Measurements from ENCODE around the gene EPSTI1. TPM values are rescaled to one million over a fixed set of nuclear protein-coding genes. Genes with fewer than 3 reads are reported as not detected.

The EPSTI1 gene
- total RNA-seq, 1 experiment from 2014 or later, result 0.69 TPM

- no peaks in the 10 kb centered on the region for H3K4me1 ChIP-seq (ENCODE audit: control insufficient read depth, insufficient read depth, low read length)
- in situ Hi-C loops (cut with HindIII; ENCODE audit: low pct_unique_long_range_greater_than_20kb, low sequenced_read_pairs), result no loop called here
- no peaks in the 10 kb centered on the region for H3K36me3 ChIP-seq (ENCODE audit: control insufficient read depth, insufficient read depth, low read length)
- no peaks in the 10 kb centered on the region for H3K9me3 ChIP-seq (ENCODE audit: control insufficient read depth, insufficient read depth, low read depth, low read length)
- DNase-seq (ENCODE audit: low read depth, low spot score), result no peak
- no peak for TF ChIP-seq TCF7L2 (IDR thresholded peaks at IDR 0.05; ENCODE audit: low read depth, low read length)
- TF ChIP-seq, protein P1, sequence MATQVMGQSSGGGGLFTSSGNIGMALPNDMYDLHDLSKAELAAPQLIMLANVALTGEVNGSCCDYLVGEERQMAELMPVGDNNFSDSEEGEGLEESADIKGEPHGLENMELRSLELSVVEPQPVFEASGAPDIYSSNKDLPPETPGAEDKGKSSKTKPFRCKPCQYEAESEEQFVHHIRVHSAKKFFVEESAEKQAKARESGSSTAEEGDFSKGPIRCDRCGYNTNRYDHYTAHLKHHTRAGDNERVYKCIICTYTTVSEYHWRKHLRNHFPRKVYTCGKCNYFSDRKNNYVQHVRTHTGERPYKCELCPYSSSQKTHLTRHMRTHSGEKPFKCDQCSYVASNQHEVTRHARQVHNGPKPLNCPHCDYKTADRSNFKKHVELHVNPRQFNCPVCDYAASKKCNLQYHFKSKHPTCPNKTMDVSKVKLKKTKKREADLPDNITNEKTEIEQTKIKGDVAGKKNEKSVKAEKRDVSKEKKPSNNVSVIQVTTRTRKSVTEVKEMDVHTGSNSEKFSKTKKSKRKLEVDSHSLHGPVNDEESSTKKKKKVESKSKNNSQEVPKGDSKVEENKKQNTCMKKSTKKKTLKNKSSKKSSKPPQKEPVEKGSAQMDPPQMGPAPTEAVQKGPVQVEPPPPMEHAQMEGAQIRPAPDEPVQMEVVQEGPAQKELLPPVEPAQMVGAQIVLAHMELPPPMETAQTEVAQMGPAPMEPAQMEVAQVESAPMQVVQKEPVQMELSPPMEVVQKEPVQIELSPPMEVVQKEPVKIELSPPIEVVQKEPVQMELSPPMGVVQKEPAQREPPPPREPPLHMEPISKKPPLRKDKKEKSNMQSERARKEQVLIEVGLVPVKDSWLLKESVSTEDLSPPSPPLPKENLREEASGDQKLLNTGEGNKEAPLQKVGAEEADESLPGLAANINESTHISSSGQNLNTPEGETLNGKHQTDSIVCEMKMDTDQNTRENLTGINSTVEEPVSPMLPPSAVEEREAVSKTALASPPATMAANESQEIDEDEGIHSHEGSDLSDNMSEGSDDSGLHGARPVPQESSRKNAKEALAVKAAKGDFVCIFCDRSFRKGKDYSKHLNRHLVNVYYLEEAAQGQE (IDR thresholded peaks at IDR 0.05; ENCODE audit: insufficient read depth in 1 of 2, low read depth in 2 of 2, low read length in 1 of 2), result no peak
- TF ChIP-seq CTCF (IDR thresholded peaks at IDR 0.05), result no peak
- H3K4me3 ChIP-seq (ENCODE audit: low read depth in 2 of 2, low read length in 2 of 2), result no peak overlapping the region
- no peaks in the 10 kb centered on the region for H3K27me3 ChIP-seq (ENCODE audit: control insufficient read depth, insufficient read depth, low read length)
- ChIA-PET CTCF (no interaction called here), POLR2A (no interaction called here)
- intact Hi-C loops (cut with micrococcal nuclease; ENCODE audit: unreplicated experiment), result no loop called here
- no TSS peak for BruUV-seq (replicated peaks)
- ATAC-seq, result no peak
- no peak overlapping the region for H3K27ac ChIP-seq (ENCODE audit: low read length)
These were observed 47.9 kb upstream of the EPSTI1 start for GRCh38 chr13:43039966-43040365.

GRCh38 chr13:43036351-43037250, 44.6 kb upstream of the EPSTI1 start:
- in situ Hi-C loops (cut with HindIII; ENCODE audit: low pct_unique_long_range_greater_than_20kb, low sequenced_read_pairs) (no loop called here), intact Hi-C loops (cut with micrococcal nuclease; ENCODE audit: unreplicated experiment) (no loop called here)
- DNase-seq (ENCODE audit: low read depth, low spot score), result no peak
- Histone ChIP-seq H3K9me3 (ENCODE audit: control insufficient read depth, insufficient read depth, low read depth, low read length) (no peaks in the 10 kb centered on the region), H3K27ac (ENCODE audit: low read length) (no peak overlapping the region), H3K27me3 (ENCODE audit: control insufficient read depth, insufficient read depth, low read length) (no peaks in the 10 kb centered on the region), H3K36me3 (ENCODE audit: control insufficient read depth, insufficient read depth, low read length) (no peaks in the 10 kb centered on the region), H3K4me3 (ENCODE audit: low read depth in 2 of 2, low read length in 2 of 2) (no peak overlapping the region), H3K4me1 (ENCODE audit: control insufficient read depth, insufficient read depth, low read length) (no peaks in the 10 kb centered on the region)
- BruUV-seq (replicated peaks), result no TSS peak
- POLR2A ChIA-PET, result interaction anchor here (0.6 kb wide), 1 partner anchor 12 kb away, joined by 6 read pairs; no protein-coding TSS in a partner anchor
- no peak for ATAC-seq
- CTCF ChIA-PET, result no interaction called here
- TF ChIP-seq TCF7L2 (IDR thresholded peaks at IDR 0.05; ENCODE audit: low read depth, low read length), result no peak
- no peak for TF ChIP-seq POLR2AphosphoS5 (IDR thresholded peaks at IDR 0.05; ENCODE audit: low read depth, low read length)
- TF ChIP-seq CTCF (IDR thresholded peaks at IDR 0.05), result no peak
- no peak for TF ChIP-seq SIN3A (IDR thresholded peaks at IDR 0.05; ENCODE audit: borderline replicate concordance, insufficient read depth, low read depth, low read length)
- TF ChIP-seq, protein P1 (IDR thresholded peaks at IDR 0.05; ENCODE audit: insufficient read depth in 1 of 2, low read depth in 2 of 2, low read length in 1 of 2), result no peak
